Astrocyte of the hippocampus (primary cell): Measurements from ENCODE around the gene SPRR3.

Source experiments
- DNase-seq: peaks from one replicate; pipeline ENCODE4 v3.0.0; 2011; ENCODE audit warnings: low read depth, low spot score

The SPRR3 gene

GRCh38 chr1:153049211-153049610 lies 47.7 kb downstream of the SPRR3 start:
- DNase-seq, result no peak
